HG03432 (cell line): ENCODE results near the gene EFCAB6.

Experiments
- ATAC-seq: cut with Tn5 transposase; IDR thresholded peaks from one replicate; pipeline ENCODE4 v1.9.1; 2021; ENCODE audit warnings: mild to moderate bottlenecking, moderate library complexity; ENCODE audit not compliant: unreplicated experiment

Gene EFCAB6

GRCh38 chr22:43488031-43488866 is 323.9 kb downstream of the EFCAB6 start:
- ATAC-seq, result no peak

DNA sequence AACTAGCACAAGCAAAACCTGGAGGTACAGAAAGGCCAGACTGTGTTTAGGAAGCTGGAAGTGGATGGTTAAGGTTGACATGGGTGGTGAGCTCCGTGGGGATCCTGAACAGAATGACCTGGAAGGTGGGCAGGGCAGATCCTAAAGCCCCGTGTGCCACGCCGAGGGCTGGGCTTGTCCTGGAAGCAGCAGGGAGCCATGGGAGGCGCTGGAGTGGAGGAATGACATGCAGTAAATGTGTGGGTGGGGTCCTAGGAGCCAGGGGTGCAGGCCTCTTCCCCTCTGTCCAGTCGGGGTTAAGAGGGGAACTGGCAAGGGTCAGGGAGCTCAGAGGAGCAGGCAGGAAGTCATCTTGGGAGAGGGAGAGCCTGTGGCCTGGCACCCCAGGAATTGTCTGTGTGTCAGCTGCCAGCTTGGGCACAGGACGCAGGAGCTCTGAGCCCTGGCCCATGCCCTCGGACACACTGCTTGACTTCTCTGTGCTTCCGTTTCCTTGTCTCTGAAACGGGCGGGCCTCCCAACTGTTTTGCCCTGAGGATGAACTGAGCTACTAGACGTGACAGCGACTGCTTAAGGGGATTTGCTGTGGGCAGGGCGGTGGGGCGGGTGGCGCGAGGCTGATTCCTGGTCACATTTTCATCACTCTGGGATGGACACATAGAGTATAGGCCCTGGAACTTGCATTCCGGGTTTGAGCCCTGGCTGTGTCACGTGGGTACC is 324.6 kb downstream of the EFCAB6 start:
- no peak for ATAC-seq

GRCh38 chr22:43485502-43486089 is 326.5 kb downstream of the EFCAB6 start:
- no peak for ATAC-seq

DNA sequence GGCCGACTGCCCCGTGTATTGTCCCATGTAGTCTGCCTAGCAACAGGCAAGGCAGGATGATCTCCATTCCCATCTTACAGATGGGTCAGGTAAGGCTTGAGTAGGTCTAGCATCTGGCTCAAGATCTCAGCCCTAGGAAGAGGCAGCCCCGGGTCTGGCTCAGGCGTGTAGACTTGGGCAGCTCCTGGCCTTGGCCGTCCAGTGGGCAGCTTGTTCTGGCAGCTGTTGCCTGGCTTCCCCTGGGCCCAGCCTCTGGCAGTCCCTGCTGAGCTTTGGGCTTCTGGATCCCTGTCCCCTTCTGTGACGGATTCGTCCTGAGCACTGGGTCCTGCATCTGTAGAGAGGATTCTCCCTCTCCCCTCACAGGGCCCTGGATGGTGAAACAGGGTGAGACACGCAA is 327.9 kb downstream of the EFCAB6 start:
- ATAC-seq, result no peak

- ATAC-seq, result no peak
These were observed 328.4 kb downstream of the EFCAB6 start for GRCh38 chr22:43483669-43484068.

- no peak for ATAC-seq
These were observed 328.8 kb downstream of the EFCAB6 start for GRCh38 chr22:43483266-43483665.

GRCh38 chr22:43482318-43482625 is 329.8 kb downstream of the EFCAB6 start:
- no peak for ATAC-seq

DNA sequence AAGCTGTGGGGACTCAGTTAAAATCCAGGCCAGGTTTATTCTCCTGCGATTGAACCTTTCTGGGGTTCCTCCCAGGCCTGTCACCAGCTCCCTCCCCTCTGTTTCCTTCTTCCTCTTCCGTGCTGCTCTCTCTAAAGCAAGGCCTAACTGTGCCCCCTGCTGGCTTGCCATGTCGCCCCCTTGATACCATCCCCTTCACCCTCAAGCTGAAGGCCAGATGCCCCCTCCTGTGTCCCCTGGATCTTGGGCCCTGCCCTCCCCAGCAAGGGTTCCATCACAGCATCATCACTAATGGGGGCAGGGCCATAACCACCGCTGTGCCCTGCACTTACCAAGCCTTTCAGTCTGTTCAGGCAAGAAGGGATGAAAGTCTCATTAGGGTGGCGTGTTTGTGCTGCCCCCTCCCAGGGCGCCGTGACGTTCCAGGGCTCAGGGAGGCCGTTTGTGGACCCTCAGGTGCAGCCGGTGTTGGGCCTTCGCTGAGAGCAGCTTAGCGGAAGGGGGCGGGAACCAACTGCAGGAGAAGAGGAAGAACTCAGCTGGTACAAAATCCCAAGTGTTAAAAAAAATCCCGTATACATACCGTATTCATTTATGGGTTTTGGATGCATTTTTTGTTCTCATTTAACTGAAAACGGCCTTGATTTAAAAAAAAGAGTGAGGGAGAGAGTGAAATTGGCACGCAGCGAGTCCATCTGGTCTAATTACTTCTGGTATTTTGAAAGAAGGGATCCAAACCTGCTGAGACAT is 330.4 kb downstream of the EFCAB6 start:
- no peak for ATAC-seq

DNA sequence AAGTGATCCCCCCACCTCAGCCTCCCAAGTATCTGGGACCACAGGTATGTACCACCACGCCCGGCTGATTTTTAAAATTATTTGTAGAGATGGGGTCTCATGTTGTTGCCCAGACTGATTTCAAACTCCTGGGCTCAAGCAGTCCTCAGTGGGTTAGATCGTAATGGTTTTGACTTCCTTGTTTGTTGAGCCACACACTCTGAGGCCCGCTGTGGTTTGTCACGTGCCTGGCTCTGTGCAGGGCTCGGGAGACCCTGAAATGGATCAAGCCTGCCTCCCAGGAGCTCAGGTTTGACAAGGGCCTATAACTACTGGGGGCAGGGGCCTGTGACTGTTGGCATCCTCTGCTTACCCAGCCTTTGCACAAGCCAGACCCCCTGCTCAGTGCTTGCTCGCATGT is 332.1 kb downstream of the EFCAB6 start:
- ATAC-seq, result no peak

DNA sequence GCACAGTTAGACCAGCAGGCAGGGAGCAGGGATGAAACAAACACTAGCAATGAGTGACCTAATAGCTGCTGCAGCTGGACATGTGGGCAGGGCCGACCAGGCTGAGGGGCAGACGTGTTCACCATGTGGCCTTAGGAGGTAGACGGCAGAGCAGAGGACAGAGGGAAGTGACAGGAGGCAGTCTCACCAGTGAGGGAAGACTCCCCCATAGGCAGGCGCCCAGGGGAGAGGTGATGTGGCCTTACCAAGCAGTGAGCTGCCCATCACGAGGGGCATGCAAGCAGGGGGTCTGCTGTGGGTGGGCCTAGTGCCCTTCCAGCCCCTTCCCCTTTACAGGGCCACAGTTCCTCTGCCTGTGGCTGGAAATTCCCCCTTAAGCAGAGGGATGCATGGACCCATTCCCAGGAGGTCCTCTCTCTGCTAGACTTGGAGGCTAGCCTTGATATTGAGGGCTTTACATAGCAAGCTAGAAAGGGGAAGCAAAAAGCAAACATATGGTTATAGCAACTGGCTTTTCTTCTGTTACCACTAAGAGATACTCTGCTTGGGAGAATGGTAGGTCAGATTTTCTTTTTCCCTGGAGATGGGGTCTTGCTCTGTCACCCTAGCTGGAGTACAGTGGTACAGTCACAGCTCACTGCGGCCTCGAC is 332.7 kb downstream of the EFCAB6 start:
- no peak for ATAC-seq
